Mucosa of gallbladder (tissue), 1 donor: Measurements from ENCODE around the gene CKMT2. TPM values are rescaled to one million over a fixed set of nuclear protein-coding genes. Genes with fewer than 3 reads are reported as not detected.

Experiments
- DNase-seq: peaks from one replicate; pipeline ENCODE4 v3.0.0-alpha.2; 2020; ENCODE audit warnings: low spot score
- total RNA-seq: library from RNA; stranded (reverse); gene quantifications from one replicate; pipeline ENCODE4 v1.2.1, GENCODE V29; 2021
- donor health status: DM: no; HTN: no; CAD: no.

Gene CKMT2
- total RNA-seq, 1 donor from 2014 or later = 61.7 TPM

- DNase-seq = no peak
Measured at GRCh38 chr5:81308836-81309235, 75.7 kb downstream of the CKMT2 start.

DNA sequence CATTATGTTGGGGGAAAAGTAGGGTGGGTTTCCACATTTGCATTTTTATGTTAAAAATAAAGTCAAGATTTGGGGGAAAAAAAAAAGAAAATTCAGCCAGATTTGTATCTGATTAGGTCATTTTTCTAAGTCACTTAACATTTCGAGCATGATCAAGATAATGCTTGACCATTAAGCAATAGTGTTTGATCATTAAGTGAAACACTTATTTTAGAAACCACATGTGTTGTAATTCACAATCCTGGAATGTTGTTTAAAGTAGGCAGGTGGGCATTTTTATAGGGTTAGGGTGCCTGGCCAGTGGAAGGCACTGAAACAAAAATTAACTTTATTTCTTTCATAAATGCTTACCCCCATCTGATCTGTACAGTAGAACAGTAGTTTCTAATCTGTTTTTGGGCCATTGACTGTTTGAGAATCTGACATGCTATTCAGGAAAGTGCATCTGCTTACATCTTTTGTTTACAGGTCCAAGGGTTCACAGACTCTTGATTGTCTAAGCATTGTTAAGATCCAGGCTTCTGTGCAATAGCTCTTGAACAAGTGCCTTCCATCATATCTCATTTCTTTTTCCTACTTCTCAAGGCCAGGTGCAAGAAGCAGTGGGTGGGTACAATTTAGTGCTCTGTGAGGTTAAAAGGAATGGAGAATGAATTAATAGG is 77.4 kb downstream of the CKMT2 start:
- DNase-seq = no peak

- DNase-seq = no peak
Measured at GRCh38 chr5:81313278-81313677, 80.2 kb downstream of the CKMT2 start.

DNA sequence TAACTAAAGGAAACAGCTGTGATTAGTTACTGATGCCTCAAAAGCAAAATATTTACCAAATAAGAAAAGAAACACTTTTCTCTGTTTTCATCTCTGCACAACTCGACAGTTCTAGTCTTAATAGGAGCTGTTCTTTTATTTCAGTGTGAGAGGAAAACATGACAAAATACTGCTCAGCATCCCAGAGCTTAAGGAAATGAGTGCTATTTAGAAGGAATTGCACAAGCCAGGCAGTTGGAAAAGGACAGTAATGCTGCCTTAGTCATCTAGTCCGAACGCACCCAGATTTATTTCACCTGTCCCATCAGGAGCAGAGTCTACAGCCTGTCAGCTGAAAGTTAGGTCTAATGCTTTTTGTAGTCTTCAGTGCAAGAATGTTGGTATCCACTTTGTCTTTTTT is 80.6 kb downstream of the CKMT2 start:
- no peak for DNase-seq

GRCh38 chr5:81314581-81314980 is 81.5 kb downstream of the CKMT2 start:
- DNase-seq = no peak

DNA sequence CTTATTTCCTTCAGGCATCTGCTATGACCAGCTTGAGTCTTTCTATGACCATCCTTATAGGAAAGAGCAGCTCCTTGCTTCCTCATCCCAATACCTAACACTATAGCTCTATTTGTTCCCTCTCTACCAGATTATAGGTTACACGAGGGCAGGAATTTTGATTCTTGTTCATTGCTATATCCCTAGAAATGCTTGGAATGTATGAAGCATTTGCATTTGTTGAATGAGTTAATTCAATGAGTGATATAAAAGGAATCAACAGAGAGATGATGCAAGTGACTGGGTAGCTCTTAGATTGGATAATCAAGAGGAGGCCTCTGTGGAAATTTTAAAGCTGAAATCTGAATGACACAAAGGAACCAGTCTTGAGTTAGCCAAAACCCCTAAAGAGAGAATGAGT is 82.2 kb downstream of the CKMT2 start:
- DNase-seq = no peak

DNA sequence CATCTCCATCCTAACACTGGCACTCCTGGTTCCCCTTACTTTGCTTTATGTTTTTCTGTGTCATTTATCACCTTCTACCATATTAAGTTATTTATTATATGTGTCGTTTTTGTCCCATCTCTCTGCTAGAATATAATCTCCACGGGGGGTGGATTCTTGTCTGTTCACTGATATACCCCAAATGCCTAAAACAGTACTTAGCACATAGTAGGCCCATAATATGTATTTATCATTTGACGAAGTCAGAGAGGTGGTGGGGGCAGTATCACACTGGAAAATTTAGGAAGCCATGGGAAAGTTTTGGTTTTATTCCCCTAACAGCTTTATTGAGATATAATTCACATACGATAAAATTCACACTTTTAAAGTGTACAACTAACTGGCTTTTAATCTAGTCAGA is 82.7 kb downstream of the CKMT2 start:
- DNase-seq = no peak

Other genes starting within 250 kb of the CKMT2 start
- 26.8 TPM for gene ZCCHC9, start 68.3 kb downstream of the CKMT2 start, total RNA-seq
- 0.75 TPM for gene ACOT12, start 160.8 kb downstream of the CKMT2 start, total RNA-seq